Gastroesophageal sphincter (tissue), 4 donors: ENCODE results near the gene NID2. TPM values are rescaled to one million over a fixed set of nuclear protein-coding genes. Genes with fewer than 3 reads are reported as not detected.

Source experiments
- ATAC-seq: fragments of 150-250 bp; one replicate; pipeline ENCODE4 v1.9.1; 2016; ENCODE audit warnings: mild to moderate bottlenecking, moderate library complexity
- H3K27ac ChIP-seq, 4 donors: fragments of 200-600 bp; sonication (generic) in 3 of 4; 1 replicate in 3 of 4; 2 replicates in 1 of 4; pipeline ENCODE4 v1.5.1; 2016 to 2019
- H3K27me3 ChIP-seq: fragments of 200-600 bp; sonication (generic); one replicate; pipeline ENCODE4 v1.5.1; 2019
- H3K36me3 ChIP-seq, 2 donors: fragments of 200-600 bp; sonication (generic); one replicate each; pipeline ENCODE4 v1.5.1; 2019; ENCODE audit warnings: control low read depth in 1 of 2
- H3K4me1 ChIP-seq, 3 donors: fragments of 200-600 bp; sonication (generic); 1 replicate in 2 of 3; 2 replicates in 1 of 3; pipeline ENCODE4 v1.5.1; 2016 to 2019; ENCODE audit warnings: control low read depth in 2 of 3
- H3K4me3 ChIP-seq, 2 donors: fragments of 200-600 bp; sonication (generic); one replicate each; pipeline ENCODE4 v1.5.1; 2019; ENCODE audit warnings: mild to moderate bottlenecking in 1 of 2, moderate library complexity in 1 of 2
- H3K9me3 ChIP-seq, 3 donors: fragments of 200-600 bp; sonication (generic); one replicate each; pipeline ENCODE4 v1.5.1; 2017 to 2019; ENCODE audit warnings: control low read depth in 2 of 3
- CTCF ChIP-seq, 4 experiments: fragments of 200-600 bp in 2 of 4; fragments of 450-650 bp in 2 of 4; sonication (generic) in 1 of 4; IDR thresholded peaks; one replicate each; pipeline ENCODE4 v1.5.1; 2017 to 2019; ENCODE audit warnings: antibody characterized with exemption in 4 of 4, mild to moderate bottlenecking in 2 of 4, moderate library complexity in 2 of 4
- EP300 ChIP-seq: sonication (generic); formaldehyde crosslinking; IDR thresholded peaks from one replicate; pipeline ENCODE4 v1.6.1; 2017; ENCODE audit warnings: antibody characterized with exemption, mild to moderate bottlenecking
- POLR2A ChIP-seq, 2 donors: fragments of 450-650 bp; IDR thresholded peaks; one replicate each; pipeline ENCODE4 v1.6.1; 2017; ENCODE audit warnings: antibody characterized with exemption in 2 of 2, mild to moderate bottlenecking in 2 of 2, moderate library complexity in 1 of 2
- POLR2AphosphoS5 ChIP-seq: sonication (generic); formaldehyde crosslinking; IDR thresholded peaks from one replicate; pipeline ENCODE4 v1.6.1; 2017; ENCODE audit warnings: antibody characterized with exemption
- WGBS, 2 donors: methylation state at CpG; one replicate each; pipeline ENCODE4 v1.1.5; 2018; ENCODE audit warnings: low coverage in 1 of 2; 5-methylcytosine and 5-hydroxymethylcytosine counted together
- total RNA-seq, 4 donors: library from RNA; depleted of rRNA; stranded (reverse); fragments of >200 nt; gene quantifications; one replicate each; pipeline ENCODE4 v1.1.0, GENCODE V29; 2016

NID2 gene
- total RNA-seq, 4 donors from 2014 or later, result 35.0 to 71.9 (median 63.3) TPM

- peaks cover 0 to 6% of the 10 kb centered on the region in 2 donors for H3K36me3 ChIP-seq
- peak overlapping the region in 1 of 2 donors; percentile 4 for H3K4me3 ChIP-seq
- peak overlapping the region; percentile 85 to 100 (median 92) for H3K27ac ChIP-seq
- H3K27me3 ChIP-seq, result no peaks in the 10 kb centered on the region
- no peaks in the 10 kb centered on the region for H3K9me3 ChIP-seq
- TF ChIP-seq POLR2A (IDR thresholded peaks at IDR 0.05) (no peak), CTCF (IDR thresholded peaks at IDR 0.05) (no peak), EP300 (no peak)
- H3K4me1 ChIP-seq, result peaks cover 36 to 92% (median 58%) of the 10 kb centered on the region in 3 donors
- no peak for ATAC-seq
- 18 to 46% methylated on average over 1 to 2 of the region's 2 CpGs for WGBS, 2 donors
Measured at GRCh38 chr14:52051871-52052270, 17.0 kb downstream of the NID2 start.

- Histone ChIP-seq H3K27me3 (no peaks in the 10 kb centered on the region), H3K4me1 (peaks cover 40 to 98% (median 64%) of the 10 kb centered on the region in 3 donors), H3K4me3 (peak overlapping the region in 1 of 2 donors; percentile 4), H3K36me3 (peaks cover 0 to 6% of the 10 kb centered on the region in 2 donors), H3K27ac (peak overlapping the region; percentile 85 to 100 (median 92)), H3K9me3 (no peaks in the 10 kb centered on the region)
- no peak for ATAC-seq
- 52 to 57% methylated on average over 2 to 3 of the region's 3 CpGs for WGBS, 2 donors
- no peak for TF ChIP-seq POLR2A (IDR thresholded peaks at IDR 0.05)
- TF ChIP-seq EP300, result no peak
Measured at GRCh38 chr14:52051251-52051650, 17.6 kb downstream of the NID2 start.

DNA sequence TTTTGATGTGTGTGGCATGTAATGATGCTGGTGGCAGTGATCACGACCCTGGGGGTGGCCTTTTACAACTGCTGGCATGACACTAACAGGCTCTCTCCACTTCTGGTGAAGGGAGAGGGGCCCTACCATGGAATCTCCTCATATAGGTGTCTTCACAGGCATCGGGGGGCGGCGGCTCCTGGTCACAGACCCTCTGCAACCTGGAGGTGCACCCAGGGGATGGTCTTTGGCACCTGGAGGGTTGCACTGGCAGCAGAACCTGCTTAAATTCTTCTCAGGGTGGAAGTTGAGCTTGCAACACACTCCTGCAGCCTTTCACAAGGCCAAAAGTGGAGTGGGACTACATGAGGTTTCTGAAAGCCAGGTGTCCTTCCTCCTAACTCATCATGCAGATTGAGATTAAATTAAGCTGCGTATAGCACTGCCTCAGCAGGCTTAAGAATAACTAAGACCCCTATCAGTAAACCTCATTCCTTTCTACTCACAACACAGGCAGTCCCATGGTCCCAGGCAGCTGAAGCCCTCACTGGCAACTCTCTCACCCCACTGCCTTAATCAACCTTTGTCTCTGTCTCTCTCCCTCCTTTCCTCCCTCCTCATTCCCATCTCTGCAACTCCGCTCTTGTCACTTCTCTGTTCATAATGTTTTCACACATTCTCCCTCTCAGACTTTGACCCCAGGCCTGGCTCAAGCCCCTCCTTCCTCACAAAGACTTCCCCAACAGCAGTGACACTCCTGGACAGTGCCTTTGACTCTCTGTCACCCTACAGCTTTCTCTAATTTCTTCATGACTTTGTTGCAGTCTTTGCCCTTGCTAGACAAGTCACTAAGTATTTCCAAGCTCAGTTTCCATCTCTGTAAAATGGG is 18.9 kb downstream of the NID2 start:
- WGBS, 2 donors, result 39 to 78% methylated on average over 3 of the region's 6 CpGs
- no peaks in the 10 kb centered on the region for H3K27me3 ChIP-seq
- peaks cover 45 to 100% (median 70%) of the 10 kb centered on the region in 3 donors for H3K4me1 ChIP-seq
- no peak for ATAC-seq
- H3K27ac ChIP-seq, result peak overlapping the region; percentile 85 to 100 (median 92)
- H3K36me3 ChIP-seq, result peaks cover 0 to 6% of the 10 kb centered on the region in 2 donors
- no peaks in the 10 kb centered on the region for H3K9me3 ChIP-seq
- H3K4me3 ChIP-seq, result no peak overlapping the region
- TF ChIP-seq POLR2A (IDR thresholded peaks at IDR 0.05) (no peak), POLR2AphosphoS5 (no peak), CTCF (IDR thresholded peaks at IDR 0.05) (no peak), EP300 (no peak)

- Histone ChIP-seq H3K9me3 (no peaks in the 10 kb centered on the region), H3K27ac (peak overlapping the region; percentile 64 to 93 (median 88)), H3K4me3 (no peak overlapping the region), H3K4me1 (peaks cover 51 to 100% (median 74%) of the 10 kb centered on the region in 3 donors), H3K36me3 (peaks cover 0 to 6% of the 10 kb centered on the region in 2 donors), H3K27me3 (no peaks in the 10 kb centered on the region)
- TF ChIP-seq CTCF (IDR thresholded peaks at IDR 0.05) (no peak), POLR2AphosphoS5 (no peak), POLR2A (IDR thresholded peaks at IDR 0.05) (no peak), EP300 (no peak)
- ATAC-seq, result no peak
- WGBS, 2 donors, result 25 to 29% methylated on average over 2 to 5 of the region's 5 CpGs
Measured at GRCh38 chr14:52049271-52049670, 19.6 kb downstream of the NID2 start.

DNA sequence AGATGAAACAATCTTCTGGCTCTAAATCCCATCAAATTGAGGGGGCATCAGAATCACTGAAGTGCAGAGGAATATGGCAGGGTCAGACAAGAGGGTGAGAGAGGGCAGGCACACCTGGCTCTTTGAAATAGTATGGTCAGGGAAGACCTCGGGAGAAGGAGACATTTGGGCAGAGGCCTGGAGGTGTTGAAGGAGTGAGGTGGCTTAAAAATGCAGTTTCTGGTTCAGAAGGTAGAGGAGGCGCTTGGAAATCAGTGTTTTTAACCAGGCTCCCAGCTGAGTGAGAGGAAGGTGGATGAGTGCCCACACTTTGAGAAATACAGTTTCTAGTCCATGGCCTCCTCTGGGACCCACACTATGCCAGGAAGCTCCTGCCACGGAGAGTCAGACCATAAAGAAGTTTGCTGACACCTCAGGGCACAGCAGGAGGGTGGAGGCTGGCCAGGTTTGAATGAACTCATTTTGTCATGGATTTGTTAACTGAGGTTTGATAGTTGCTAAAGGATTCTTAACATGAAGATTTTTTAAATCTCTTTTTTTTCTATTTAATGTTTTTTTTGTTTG is 20.1 kb downstream of the NID2 start:
- peaks cover 50 to 99% (median 69%) of the 10 kb centered on the region in 3 donors for H3K4me1 ChIP-seq
- TF ChIP-seq EP300, result no peak
- TF ChIP-seq CTCF (IDR thresholded peaks at IDR 0.05), result no peak
- TF ChIP-seq POLR2A (IDR thresholded peaks at IDR 0.05), result no peak
- peak; percentile 39 for TF ChIP-seq POLR2AphosphoS5
- no peaks in the 10 kb centered on the region for H3K27me3 ChIP-seq
- ATAC-seq, result peak; percentile 15
- H3K27ac ChIP-seq, result peak overlapping the region; percentile 64 to 90 (median 80)
- H3K36me3 ChIP-seq, result peaks cover 0 to 3% of the 10 kb centered on the region in 2 donors
- WGBS, 2 donors, result 52 to 54% methylated on average over 3 of the region's 3 CpGs
- no peaks in the 10 kb centered on the region for H3K9me3 ChIP-seq
- H3K4me3 ChIP-seq, result no peak overlapping the region
